Central memory CD8-positive, alpha-beta T cell (primary cell): Measurements from ENCODE around the gene SP100.
A peak's percentile ranks its signal among the peaks of the same experiment; 100 is the strongest.

Source experiments
- ATAC-seq: fragments of 150-1000 bp; cut with Tn5 transposase; replicated peaks from 2 replicates; pipeline ENCODE4 v1.10.0; 2022; ENCODE audit warnings: mild to moderate bottlenecking, moderate FRiP score, moderate number of reproducible peaks; ENCODE audit not compliant: poor library complexity, severe bottlenecking; ENCODE audit errors: extremely low read depth
- DNase-seq, 2 donors: peaks; one replicate each; pipeline ENCODE4 v3.0.0; 2021; ENCODE audit warnings: low spot score in 2 of 2
- H3K27ac Mint-ChIP-seq: one replicate; pipeline ENCODE4 v1.8.0; 2022; ENCODE audit warnings: low read depth, mild to moderate bottlenecking, moderate library complexity, mixed read lengths
- H3K27me3 Mint-ChIP-seq: one replicate; pipeline ENCODE4 v1.8.0; 2022; ENCODE audit warnings: mixed read lengths
- H3K36me3 Mint-ChIP-seq: one replicate; pipeline ENCODE4 v1.8.0; 2022; ENCODE audit warnings: mild to moderate bottlenecking, moderate library complexity, mixed read lengths; ENCODE audit not compliant: insufficient read depth
- H3K4me1 Mint-ChIP-seq: one replicate; pipeline ENCODE4 v1.8.0; 2022; ENCODE audit warnings: mixed read lengths
- H3K4me3 Mint-ChIP-seq: one replicate; pipeline ENCODE4 v1.8.0; 2022; ENCODE audit warnings: mild to moderate bottlenecking, moderate library complexity, mixed read lengths
- H3K9me3 Mint-ChIP-seq: one replicate; pipeline ENCODE4 v1.8.0; 2022; ENCODE audit warnings: mixed read lengths

The SP100 gene

DNA sequence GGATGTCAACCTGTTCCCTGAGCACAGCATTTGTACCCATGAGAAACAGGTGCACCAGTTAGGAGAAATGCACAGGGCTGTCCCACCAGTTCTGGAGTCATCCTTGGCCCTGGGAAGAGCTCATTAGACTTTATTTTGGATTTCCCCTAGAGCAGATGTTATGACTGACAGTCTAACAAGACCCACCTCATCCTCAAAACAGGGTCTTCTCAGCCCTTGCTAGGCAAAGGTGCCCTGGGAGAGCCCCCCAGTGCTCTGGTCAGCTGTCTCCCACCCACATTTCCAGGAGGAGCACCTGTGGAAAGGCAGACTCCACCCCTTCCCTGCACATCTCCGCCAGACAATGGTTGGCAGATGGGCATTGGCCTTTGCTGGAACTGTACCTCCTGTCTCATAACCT is 5.7 kb upstream of the SP100 start:
- Mint-ChIP-seq H3K4me1 (peaks cover 54% of the 10 kb centered on the region), H3K27me3 (no peaks in the 10 kb centered on the region), H3K36me3 (peaks cover 14% of the 10 kb centered on the region), H3K27ac (peak overlapping the region; percentile 99), H3K4me3 (no peak overlapping the region), H3K9me3 (no peaks in the 10 kb centered on the region)
- no peak for DNase-seq
- ATAC-seq: no peak

DNA sequence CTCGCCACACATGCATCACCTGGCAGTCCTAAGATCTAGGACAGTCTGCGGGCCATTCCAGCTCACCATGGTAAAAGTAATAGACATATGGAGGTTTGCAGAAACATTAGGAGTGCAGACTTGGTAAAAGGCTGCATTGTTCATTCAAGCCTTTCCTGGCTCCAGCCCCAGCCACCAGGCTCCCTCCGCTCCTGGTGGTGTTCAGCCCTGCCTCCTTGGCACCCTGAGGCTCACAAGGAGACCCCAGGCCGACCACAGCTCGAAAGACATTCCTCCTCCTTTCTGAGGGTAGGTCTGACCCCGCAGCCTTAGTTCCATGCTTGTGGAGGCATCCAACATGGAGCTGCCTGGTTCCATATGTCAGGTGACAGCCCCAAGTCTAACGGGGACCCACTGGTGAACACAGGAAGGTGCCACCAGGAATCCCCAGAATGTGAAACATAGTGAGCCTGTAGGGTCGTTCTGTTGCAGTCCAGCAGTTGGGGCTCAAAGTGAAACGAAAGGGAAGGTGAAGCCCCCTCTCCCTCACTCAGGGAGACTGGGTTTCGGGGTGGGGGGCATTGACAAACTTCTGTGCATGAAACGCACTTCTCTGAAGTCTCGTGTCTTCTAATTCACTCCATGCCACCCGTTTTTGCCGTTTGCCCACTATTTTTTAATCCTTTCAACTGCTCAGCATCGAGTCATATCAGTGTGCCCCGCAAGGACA is 5.0 kb upstream of the SP100 start:
- no peaks in the 10 kb centered on the region for H3K9me3 Mint-ChIP-seq
- DNase-seq: no peak
- H3K36me3 Mint-ChIP-seq: peaks cover 13% of the 10 kb centered on the region

DNA sequence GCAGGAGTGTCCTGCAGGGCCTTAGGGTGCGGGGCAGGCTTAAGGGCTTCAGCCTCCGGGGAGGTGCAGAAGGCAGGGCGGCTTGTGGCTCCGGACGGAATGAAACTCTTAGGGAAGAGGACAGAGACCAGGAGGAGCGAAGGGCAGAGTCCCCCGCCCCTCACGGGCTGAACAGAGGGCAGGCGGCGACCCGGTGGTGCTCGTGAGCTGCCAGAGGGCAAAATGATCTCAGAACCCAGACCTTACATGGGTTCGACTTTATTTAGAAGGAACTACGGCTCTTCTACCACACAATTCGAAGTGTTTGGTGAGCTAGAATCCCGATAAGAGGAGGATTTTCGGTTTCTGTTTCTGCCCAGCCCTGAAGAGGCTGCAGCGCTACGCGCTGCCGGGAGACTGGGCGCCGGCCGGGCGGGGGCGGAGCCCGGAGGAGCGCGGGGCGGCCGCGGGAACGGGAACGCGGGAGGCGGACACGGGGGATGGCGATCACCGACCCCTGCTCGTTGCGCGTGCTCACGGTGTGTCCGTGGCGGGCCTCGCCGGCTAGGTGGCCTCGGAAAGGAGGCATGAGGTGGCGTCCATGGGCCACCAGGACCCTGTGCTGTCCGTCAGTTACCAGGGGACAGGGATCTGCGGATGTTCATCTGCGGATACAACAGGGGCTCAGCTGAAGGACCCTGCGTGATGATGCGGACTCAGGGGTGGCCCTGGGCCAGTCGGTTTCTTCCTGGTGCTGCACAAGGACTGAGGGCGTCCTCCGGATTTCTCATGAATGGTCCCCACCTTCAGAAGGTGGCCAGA is 4.2 kb upstream of the SP100 start:
- Mint-ChIP-seq H3K4me3 (peak overlapping the region; percentile 100), H3K9me3 (no peaks in the 10 kb centered on the region), H3K4me1 (peaks cover 62% of the 10 kb centered on the region), H3K27ac (peak overlapping the region; percentile 99), H3K36me3 (peaks cover 16% of the 10 kb centered on the region), H3K27me3 (no peaks in the 10 kb centered on the region)
- ATAC-seq (peak; percentile 74), DNase-seq (peak; percentile 39 to 42)

More for the DNA sequence above, 5.0 kb upstream of the SP100 start:
- H3K27me3 Mint-ChIP-seq: no peaks in the 10 kb centered on the region
- peaks cover 61% of the 10 kb centered on the region for H3K4me1 Mint-ChIP-seq
- peak overlapping the region; percentile 99 for H3K27ac Mint-ChIP-seq
- H3K4me3 Mint-ChIP-seq: peak overlapping the region; percentile 100
- ATAC-seq: peak; percentile 16

DNA sequence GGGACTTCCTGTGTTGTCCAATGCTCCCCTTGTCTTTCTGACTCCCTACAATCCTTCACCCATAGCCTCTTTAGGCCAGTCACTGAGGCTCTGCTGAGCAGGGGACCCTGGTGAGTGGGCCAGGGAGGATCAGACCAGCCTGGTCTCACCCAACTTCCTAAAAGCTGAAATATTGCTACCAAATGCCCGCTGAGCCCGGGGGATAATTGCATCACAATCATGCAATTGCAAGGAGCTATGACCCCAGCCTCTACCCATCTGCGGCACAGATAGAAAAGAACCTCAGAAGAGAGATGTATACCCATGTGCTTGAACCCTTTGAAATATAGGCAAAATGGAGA is 3.7 kb upstream of the SP100 start:
- Mint-ChIP-seq H3K27ac (peak overlapping the region; percentile 99), H3K9me3 (no peaks in the 10 kb centered on the region), H3K4me3 (peak overlapping the region; percentile 100), H3K4me1 (peaks cover 60% of the 10 kb centered on the region), H3K36me3 (peaks cover 16% of the 10 kb centered on the region), H3K27me3 (no peaks in the 10 kb centered on the region)
- DNase-seq (no peak), ATAC-seq (no peak)

DNA sequence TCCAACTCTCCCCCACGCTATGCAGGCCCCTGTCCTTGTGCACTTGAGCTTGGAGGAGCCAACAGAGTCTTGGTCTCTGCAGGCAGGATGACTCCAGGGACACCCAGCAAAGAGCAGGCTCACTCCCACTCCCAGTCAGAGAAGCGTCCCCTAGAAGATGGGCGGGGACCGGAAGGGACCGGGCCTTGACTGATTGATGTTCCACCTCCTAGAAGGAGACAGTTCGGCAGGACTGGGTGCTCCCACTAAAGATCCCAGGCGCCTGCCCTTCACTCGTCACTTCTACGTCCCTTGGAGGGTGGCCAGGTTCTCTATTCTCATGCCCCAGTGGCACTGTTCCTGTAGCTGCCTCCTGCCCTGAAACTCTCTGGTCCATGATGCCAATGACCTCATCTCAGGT is 3.2 kb upstream of the SP100 start:
- peak overlapping the region; percentile 99 for H3K27ac Mint-ChIP-seq
- no peaks in the 10 kb centered on the region for H3K9me3 Mint-ChIP-seq
- DNase-seq (no peak), ATAC-seq (no peak)
- peaks cover 60% of the 10 kb centered on the region for H3K4me1 Mint-ChIP-seq
- H3K36me3 Mint-ChIP-seq: peaks cover 16% of the 10 kb centered on the region
- peak overlapping the region; percentile 100 for H3K4me3 Mint-ChIP-seq
- H3K27me3 Mint-ChIP-seq: no peaks in the 10 kb centered on the region

DNA sequence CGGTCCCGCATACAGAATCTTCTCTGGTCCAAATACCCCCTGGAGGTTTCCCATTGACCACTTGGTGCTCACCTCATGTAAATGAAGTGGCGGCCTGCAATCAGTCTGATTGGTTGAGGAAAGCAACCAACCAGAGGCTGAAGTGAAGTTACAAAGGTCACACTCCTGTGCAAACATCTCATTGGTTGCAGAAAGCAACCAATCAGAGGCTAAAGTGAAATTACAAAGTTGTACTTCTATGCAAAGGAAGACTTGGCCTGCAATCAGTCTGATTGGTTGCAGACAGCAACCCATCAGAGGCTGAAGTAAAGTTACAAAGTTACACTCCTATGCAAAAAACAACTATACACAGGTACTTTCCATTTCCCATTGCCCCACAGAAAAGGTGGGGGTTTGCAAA is 2.5 kb upstream of the SP100 start:
- Mint-ChIP-seq H3K36me3 (peaks cover 20% of the 10 kb centered on the region), H3K27me3 (no peaks in the 10 kb centered on the region), H3K9me3 (no peaks in the 10 kb centered on the region), H3K4me1 (peaks cover 62% of the 10 kb centered on the region), H3K27ac (peak overlapping the region; percentile 99), H3K4me3 (peak overlapping the region; percentile 100)
- DNase-seq (no peak), ATAC-seq (no peak)

DNA sequence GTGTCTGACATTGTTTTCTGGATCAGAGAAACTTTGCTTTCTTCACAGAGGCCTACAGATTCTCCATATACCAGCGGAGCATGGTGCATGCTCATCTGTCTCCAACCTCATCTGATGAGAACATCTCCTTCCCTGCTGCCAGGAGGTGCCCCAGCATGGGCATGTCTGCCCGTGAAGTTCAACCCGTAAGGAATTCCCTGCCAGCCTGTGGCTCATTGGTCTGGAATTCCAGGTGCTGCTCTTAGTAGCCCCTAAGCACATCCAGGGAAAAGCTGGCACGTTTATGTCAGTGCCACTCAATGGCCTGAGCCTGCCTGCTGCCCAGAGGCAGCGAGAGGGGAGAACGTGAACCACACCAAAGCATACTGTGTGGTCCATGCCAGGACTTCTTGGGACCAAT is 1.7 kb upstream of the SP100 start:
- no peaks in the 10 kb centered on the region for H3K9me3 Mint-ChIP-seq
- DNase-seq: no peak
- H3K4me3 Mint-ChIP-seq: no peak overlapping the region
- no peak overlapping the region for H3K27ac Mint-ChIP-seq
- ATAC-seq: no peak
- peaks cover 27% of the 10 kb centered on the region for H3K36me3 Mint-ChIP-seq
- H3K27me3 Mint-ChIP-seq: no peaks in the 10 kb centered on the region
- H3K4me1 Mint-ChIP-seq: peaks cover 70% of the 10 kb centered on the region

DNA sequence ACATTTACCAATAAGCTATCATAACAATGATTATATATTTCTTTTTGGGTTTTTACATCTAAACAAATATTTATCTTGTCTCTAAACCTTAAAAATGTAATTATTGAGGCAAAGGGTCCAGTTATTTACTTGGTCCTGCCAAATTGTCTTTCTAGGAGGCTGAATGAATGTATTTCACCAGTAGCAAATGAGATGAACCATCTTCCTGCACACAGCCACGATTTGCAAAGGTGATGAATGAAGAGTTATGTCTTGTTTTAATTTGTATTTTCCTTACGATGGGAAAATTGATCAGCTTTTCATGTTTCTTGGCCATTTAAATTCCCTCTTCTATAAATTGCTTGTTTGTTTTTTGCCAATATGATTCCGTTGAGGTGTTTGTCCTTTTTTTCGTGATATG is 1.4 kb downstream of the SP100 start:
- ATAC-seq (no peak), DNase-seq (no peak)
- peaks cover 32% of the 10 kb centered on the region for H3K36me3 Mint-ChIP-seq
- H3K27ac Mint-ChIP-seq: peak overlapping the region; percentile 91
- H3K4me1 Mint-ChIP-seq: peaks cover 84% of the 10 kb centered on the region
- no peaks in the 10 kb centered on the region for H3K27me3 Mint-ChIP-seq
- no peaks in the 10 kb centered on the region for H3K9me3 Mint-ChIP-seq
- H3K4me3 Mint-ChIP-seq: peak overlapping the region; percentile 80

DNA sequence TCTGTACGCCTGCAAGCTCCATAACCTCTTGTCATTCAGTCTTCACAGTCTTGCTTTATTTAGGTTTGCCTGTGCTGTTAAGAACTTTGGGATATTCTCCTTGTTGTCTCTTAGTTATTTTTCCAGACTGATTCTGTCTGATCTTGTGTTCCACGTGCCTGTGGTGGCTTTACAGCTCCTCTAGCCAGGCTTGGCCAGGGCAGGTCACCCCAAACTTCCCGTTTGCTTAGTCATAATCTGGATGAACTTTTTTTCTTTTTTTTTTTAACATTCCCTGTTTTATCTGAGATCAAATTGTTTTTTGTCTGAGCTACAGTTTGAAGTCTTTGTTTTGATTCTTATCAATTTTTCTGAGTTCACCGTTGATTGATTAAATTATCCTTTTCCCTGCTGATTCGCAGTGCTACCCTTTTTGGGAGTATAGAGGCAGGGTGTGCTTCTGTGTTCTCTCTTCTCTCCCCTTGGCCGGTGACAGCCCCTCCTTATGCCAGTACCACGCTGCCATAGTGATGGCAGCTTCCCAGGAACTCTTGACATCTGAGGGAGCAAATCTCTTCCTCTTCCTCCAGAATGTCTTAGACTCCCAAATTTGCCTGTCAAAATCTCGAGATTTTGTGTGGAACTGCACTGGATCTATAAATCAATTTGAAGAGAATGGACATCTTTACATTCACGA is 2.5 kb downstream of the SP100 start:
- H3K27ac Mint-ChIP-seq: peak overlapping the region; percentile 91
- H3K36me3 Mint-ChIP-seq: peaks cover 35% of the 10 kb centered on the region
- peak overlapping the region; percentile 80 for H3K4me3 Mint-ChIP-seq
- H3K27me3 Mint-ChIP-seq: no peaks in the 10 kb centered on the region
- peaks cover 84% of the 10 kb centered on the region for H3K4me1 Mint-ChIP-seq
- H3K9me3 Mint-ChIP-seq: no peaks in the 10 kb centered on the region
- no peak for ATAC-seq
- DNase-seq: no peak

DNA sequence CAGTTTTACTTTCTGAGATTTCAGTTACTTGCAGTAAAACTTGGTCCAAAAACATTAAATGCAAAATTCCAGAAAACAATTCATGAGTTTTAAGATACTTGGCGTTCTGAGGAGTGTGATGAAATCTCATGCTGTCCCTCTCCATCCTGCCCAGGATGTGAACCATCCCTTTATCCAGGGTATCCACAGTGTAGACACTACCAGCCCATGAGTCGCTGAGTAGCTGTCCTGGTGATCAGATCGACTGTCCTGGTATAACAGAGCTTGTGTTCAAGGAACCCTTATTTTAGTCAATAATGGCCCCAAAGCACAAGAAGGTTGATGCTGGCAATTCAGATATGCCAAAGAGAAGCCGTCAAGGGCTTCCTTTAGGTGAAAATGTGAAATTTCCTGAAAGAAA is 3.2 kb downstream of the SP100 start:
- ATAC-seq: no peak
- DNase-seq: no peak
- no peaks in the 10 kb centered on the region for H3K9me3 Mint-ChIP-seq
- H3K4me3 Mint-ChIP-seq: peak overlapping the region; percentile 80
- peaks cover 86% of the 10 kb centered on the region for H3K4me1 Mint-ChIP-seq
- peaks cover 41% of the 10 kb centered on the region for H3K36me3 Mint-ChIP-seq
- no peaks in the 10 kb centered on the region for H3K27me3 Mint-ChIP-seq
- peak overlapping the region; percentile 91 for H3K27ac Mint-ChIP-seq

DNA sequence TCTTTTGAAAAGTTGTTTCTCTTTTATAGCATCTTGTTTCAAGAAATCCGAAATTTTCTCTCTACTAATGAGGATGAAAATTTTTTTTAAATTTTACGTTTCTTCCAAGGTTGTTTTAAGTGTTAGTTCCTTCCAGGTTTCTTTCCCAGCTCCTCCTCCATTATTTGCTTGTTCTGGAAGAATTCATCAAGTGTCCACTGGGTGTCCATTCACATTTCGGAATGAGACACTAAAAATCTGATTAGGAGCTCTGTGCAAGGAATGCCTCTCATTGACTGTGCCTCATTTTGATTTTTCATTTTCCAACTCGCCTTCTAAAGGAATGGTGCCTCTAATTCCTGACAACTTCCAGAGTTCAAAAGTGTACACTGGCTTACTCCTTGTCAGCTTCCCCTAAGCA is 6.1 kb downstream of the SP100 start:
- ATAC-seq: no peak
- H3K27ac Mint-ChIP-seq: peak overlapping the region; percentile 52
- H3K4me1 Mint-ChIP-seq: peaks cover 94% of the 10 kb centered on the region
- no peaks in the 10 kb centered on the region for H3K27me3 Mint-ChIP-seq
- H3K9me3 Mint-ChIP-seq: no peaks in the 10 kb centered on the region
- H3K36me3 Mint-ChIP-seq: peaks cover 48% of the 10 kb centered on the region
- DNase-seq: no peak
- H3K4me3 Mint-ChIP-seq: peak overlapping the region; percentile 80

DNA sequence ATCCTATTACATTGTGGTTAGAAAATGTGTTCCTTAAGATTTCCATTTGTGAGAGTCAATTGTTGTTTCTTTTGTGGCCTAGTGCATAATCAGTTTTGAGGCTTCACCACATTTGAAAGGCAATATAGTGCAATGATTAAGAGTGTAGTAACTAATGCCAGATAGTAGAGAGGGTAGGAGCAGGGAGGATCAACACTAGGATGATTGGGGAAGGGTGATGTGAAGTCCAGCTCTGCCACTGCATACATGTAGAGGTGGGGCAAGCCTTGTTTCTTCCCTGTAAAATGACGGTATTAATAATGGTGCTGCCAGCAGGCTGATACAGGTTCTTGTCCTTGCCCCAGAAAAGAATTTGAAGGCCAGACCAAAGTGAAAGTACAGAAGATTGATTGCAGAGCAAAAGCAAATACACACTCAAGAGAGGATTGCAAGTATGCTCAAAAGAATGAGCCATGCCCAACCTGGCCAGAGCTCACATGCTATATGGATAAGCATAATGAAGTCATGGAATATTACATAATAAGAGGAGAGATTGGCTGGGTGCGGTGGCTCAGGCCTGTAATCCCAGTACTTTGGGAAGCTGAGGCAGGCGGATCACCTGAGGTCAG is 8.0 kb downstream of the SP100 start:
- ATAC-seq (no peak), DNase-seq (no peak)
- no peaks in the 10 kb centered on the region for H3K9me3 Mint-ChIP-seq
- H3K4me3 Mint-ChIP-seq: peak overlapping the region; percentile 56
- peaks cover 47% of the 10 kb centered on the region for H3K36me3 Mint-ChIP-seq
- H3K27ac Mint-ChIP-seq: peak overlapping the region; percentile 52
- H3K27me3 Mint-ChIP-seq: no peaks in the 10 kb centered on the region
- peaks cover 91% of the 10 kb centered on the region for H3K4me1 Mint-ChIP-seq
